Ovary (tissue), 9 donors: ENCODE data around the gene BORCS5. TPM values are rescaled to one million over a fixed set of nuclear protein-coding genes. Genes with fewer than 3 reads are reported as not detected.

Experiments
- DNase-seq, 5 donors: peaks; one replicate each; pipeline ENCODE4 v3.0.0-alpha.2; 2019 to 2020
- H3K27ac ChIP-seq, 2 donors: fragments of 200-600 bp; one replicate each; pipeline versions ENCODE4 v1.5.1 to v1.8.0; 2019 to 2022
- H3K27me3 ChIP-seq: fragments of 200-600 bp; one replicate; pipeline ENCODE4 v1.8.0; 2022
- H3K36me3 ChIP-seq: fragments of 200-600 bp; sonication (generic); one replicate; pipeline ENCODE4 v1.5.1; 2019
- H3K4me1 ChIP-seq: one replicate; pipeline ENCODE4 v1.8.1; 2013; ENCODE audit warnings: mild to moderate bottlenecking, moderate library complexity; ENCODE audit not compliant: insufficient read depth
- H3K4me3 ChIP-seq: fragments of 200-600 bp; sonication (generic); one replicate; pipeline ENCODE4 v1.5.1; 2017
- H3K9me3 ChIP-seq, 2 donors: fragments of 200-600 bp in 1 of 2; sonication (generic) in 1 of 2; one replicate each; pipeline versions ENCODE4 v1.5.1 to v1.8.1; 2013 to 2019; ENCODE audit warnings: mild to moderate bottlenecking in 1 of 2, moderate library complexity in 1 of 2
- EP300 ChIP-seq: sonication (generic); formaldehyde crosslinking; IDR thresholded peaks from one replicate; pipeline ENCODE4 v1.6.1; 2017; ENCODE audit warnings: antibody characterized with exemption
- POLR2A ChIP-seq: fragments of 450-650 bp; IDR thresholded peaks from one replicate; pipeline ENCODE4 v1.6.1; 2017; ENCODE audit warnings: antibody characterized with exemption, mild to moderate bottlenecking, moderate library complexity
- WGBS, 3 donors: extraction: QIAGEN DNeasy Blood & Tissue Kit in 1 of 3; methylation state at CpG; one replicate each; pipeline versions ENCODE4 v1.1.5 to v1.1.7; 2013 to 2017; 5-methylcytosine and 5-hydroxymethylcytosine counted together
- intact Hi-C, 4 donors: fragments of 100-400 bp; cut with DNase I; formaldehyde crosslinking; loops; one replicate each; pipeline versions ENCODE4 v1.11.0 to v1.15.1; 2022 to 2023
- polyA plus RNA-seq, 2 donors: library from polyadenylated mRNA; stranded (reverse); fragments of 200-250 nt in 1 of 2; fragments of 350-450 nt in 1 of 2; fragmentation: Illumina TruSeq in 1 of 2; extraction: RNeasy Lipid Tissue Mini Kit (QIAGEN cat#74804) in 1 of 2; gene quantifications; one replicate each; pipeline ENCODE4 v1.2.3, GENCODE V29; 2013 to 2014
- total RNA-seq, 7 donors: library from RNA; depleted of rRNA in 2 of 7; stranded (reverse); fragments of >200 nt in 2 of 7; fragmentation: NEBNext Ultra II Directional in 3 of 7; extraction: Animal tissue kit (Norgen Biotek cat#: 25700) in 3 of 7; gene quantifications; one replicate each; pipeline versions ENCODE4 v1.1.0 to v1.2.4, GENCODE V29; 2016 to 2023
- TF ChIP-seq, protein P1 (sequence below), 3 donors: fragments of 450-650 bp in 2 of 3; fragments of 200-600 bp in 1 of 3; IDR thresholded peaks; one replicate each; pipeline versions ENCODE4 v1.5.1 to v1.8.0; 2016 to 2022; ENCODE audit warnings: antibody characterized with exemption in 3 of 3, mild to moderate bottlenecking in 1 of 3
- donor health status: DM: no; HTN: no; CAD: no; lungs with moderate emphysema.
- donor health status: DM: no; HTN: no; CAD: no.
- donor health status: Bipolar disorder and iron deficiency.
- donor health status: DM: yes; HTN: yes; CAD: no.
- donor health status: DM: no; HTN: no; CAD: no.
- donor health status: DM: yes; HTN: yes; CAD: no.

The BORCS5 gene
- total and polyA plus RNA-seq, 9 donors: 6.2 to 20.4 (median 11.5) TPM

DNA sequence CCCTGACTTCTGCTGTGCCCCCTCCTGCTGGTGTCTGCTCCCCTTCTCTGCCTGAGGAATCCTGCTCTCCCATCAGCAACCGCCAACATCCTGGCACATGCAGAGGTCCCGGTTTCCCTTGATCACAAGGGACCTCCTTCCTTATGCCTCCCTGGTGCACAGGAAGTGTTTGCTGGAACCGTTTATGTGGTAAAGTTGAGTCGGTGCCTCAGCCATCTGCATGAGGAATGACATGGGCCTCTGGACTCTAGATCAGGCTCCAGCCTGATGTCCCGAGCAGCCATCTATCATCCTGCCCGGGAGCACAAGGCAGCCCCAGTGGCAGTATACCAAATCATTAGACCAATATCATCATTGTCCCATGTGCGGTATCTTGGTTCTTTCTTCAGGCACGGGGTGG is 90.4 kb downstream of the BORCS5 start:
- H3K4me1 ChIP-seq: no peaks in the 10 kb centered on the region
- intact Hi-C loops: no loop called here
- H3K27me3 ChIP-seq: no peaks in the 10 kb centered on the region
- H3K36me3 ChIP-seq: no peaks in the 10 kb centered on the region
- H3K9me3 ChIP-seq: no peaks in the 10 kb centered on the region
- no peak overlapping the region for H3K4me3 ChIP-seq
- H3K27ac ChIP-seq: no peak overlapping the region
- TF ChIP-seq POLR2A: no peak
- no peak for TF ChIP-seq EP300
- TF ChIP-seq, protein P1, sequence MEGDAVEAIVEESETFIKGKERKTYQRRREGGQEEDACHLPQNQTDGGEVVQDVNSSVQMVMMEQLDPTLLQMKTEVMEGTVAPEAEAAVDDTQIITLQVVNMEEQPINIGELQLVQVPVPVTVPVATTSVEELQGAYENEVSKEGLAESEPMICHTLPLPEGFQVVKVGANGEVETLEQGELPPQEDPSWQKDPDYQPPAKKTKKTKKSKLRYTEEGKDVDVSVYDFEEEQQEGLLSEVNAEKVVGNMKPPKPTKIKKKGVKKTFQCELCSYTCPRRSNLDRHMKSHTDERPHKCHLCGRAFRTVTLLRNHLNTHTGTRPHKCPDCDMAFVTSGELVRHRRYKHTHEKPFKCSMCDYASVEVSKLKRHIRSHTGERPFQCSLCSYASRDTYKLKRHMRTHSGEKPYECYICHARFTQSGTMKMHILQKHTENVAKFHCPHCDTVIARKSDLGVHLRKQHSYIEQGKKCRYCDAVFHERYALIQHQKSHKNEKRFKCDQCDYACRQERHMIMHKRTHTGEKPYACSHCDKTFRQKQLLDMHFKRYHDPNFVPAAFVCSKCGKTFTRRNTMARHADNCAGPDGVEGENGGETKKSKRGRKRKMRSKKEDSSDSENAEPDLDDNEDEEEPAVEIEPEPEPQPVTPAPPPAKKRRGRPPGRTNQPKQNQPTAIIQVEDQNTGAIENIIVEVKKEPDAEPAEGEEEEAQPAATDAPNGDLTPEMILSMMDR (IDR thresholded peaks at IDR 0.05): no peak
- DNase-seq: no peak
- WGBS, 3 donors: 79 to 88% (median 85%) methylated on average over 8 of the region's 8 CpGs

DNA sequence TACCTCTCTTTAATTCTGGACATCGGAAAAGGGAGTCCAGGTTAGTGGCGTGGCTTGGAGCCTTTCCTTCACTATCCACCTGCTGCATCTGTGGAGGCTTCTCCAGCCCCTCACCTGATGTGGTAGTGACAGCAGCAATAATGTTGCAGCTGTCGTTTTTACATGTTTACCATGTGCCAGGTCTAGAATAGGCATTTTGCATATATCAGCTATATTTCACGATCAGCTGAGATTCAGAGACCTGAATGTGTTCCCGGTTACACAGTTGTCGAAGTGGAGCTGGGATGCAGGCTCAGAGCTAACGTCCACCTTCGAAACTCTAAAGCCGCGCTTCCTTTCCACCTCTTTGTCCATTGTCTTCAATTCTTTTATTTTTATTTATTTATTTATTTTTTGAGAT is 91.0 kb downstream of the BORCS5 start:
- WGBS, 3 donors: 96 to 98% (median 97%) methylated on average over 10 of the region's 10 CpGs
- H3K27ac ChIP-seq: no peak overlapping the region
- no peaks in the 10 kb centered on the region for H3K27me3 ChIP-seq
- no peak for DNase-seq
- H3K36me3 ChIP-seq: no peaks in the 10 kb centered on the region
- intact Hi-C loops: no loop called here
- no peaks in the 10 kb centered on the region for H3K4me1 ChIP-seq
- TF ChIP-seq EP300 (no peak), POLR2A (no peak)
- TF ChIP-seq, protein P1 (IDR thresholded peaks at IDR 0.05): no peak
- H3K9me3 ChIP-seq: no peaks in the 10 kb centered on the region
- no peak overlapping the region for H3K4me3 ChIP-seq

DNA sequence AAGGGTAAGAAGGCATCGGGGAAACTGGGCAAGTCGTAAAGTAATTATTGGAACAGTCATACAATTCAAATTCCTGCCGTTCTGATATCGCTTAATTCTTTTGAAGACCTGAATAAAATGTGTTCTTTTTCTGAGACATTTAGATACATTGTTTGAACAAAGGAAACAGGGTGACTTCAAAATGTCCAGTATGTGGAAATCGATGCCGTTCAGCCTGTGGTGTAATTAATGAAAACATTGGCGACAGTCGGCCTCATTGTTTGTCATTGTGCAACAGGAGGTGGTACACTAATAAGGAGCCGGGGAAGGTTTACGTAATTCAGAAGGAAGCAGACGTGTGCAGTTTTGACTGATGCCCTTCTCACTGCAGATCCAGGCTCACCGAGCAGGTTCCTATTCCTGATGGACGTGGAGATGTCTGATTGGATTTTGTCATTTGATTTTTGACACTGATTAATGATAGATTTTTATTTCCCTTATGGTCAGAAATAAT is 92.7 kb downstream of the BORCS5 start:
- 88 to 94% (median 91%) methylated on average over 13 of the region's 13 CpGs for WGBS, 3 donors
- no peak overlapping the region for H3K4me3 ChIP-seq
- intact Hi-C loops: no loop called here
- H3K27ac ChIP-seq: no peak overlapping the region
- TF ChIP-seq, protein P1 (IDR thresholded peaks at IDR 0.05): no peak
- TF ChIP-seq EP300 (no peak), POLR2A (no peak)
- no peaks in the 10 kb centered on the region for H3K27me3 ChIP-seq
- no peaks in the 10 kb centered on the region for H3K36me3 ChIP-seq
- no peak for DNase-seq
- no peaks in the 10 kb centered on the region for H3K9me3 ChIP-seq
- H3K4me1 ChIP-seq: no peaks in the 10 kb centered on the region

DNA sequence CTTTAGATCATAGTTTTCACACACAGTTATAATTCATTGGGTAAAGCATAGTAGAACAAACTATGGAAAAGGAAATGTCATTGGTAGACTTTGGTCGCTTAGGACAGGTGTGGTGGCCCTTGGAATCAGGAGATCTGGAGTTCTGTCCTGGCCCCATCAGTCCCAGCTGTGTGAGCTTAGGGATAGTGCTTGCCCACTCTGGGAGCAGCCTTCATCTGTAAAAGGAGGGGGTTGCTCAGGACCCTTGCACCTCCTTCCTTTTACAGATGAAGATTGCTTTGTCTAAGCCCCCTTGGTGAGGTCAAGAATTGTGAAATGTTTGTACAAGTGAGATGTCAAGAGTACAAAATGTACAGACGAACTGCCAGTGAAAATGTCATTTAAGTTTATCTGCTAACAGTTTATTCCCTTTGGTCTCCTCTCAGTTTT is 93.2 kb downstream of the BORCS5 start:
- no peaks in the 10 kb centered on the region for H3K27me3 ChIP-seq
- no peak for DNase-seq
- no peaks in the 10 kb centered on the region for H3K4me1 ChIP-seq
- TF ChIP-seq POLR2A: no peak
- no peak for TF ChIP-seq EP300
- TF ChIP-seq, protein P1 (IDR thresholded peaks at IDR 0.05): no peak
- 62 to 72% (median 69%) methylated on average over 2 of the region's 2 CpGs for WGBS, 3 donors
- no peaks in the 10 kb centered on the region for H3K9me3 ChIP-seq
- H3K36me3 ChIP-seq: no peaks in the 10 kb centered on the region
- intact Hi-C loops: no loop called here
- H3K4me3 ChIP-seq: no peak overlapping the region
- no peak overlapping the region for H3K27ac ChIP-seq
